Skin of body (tissue), 2 donors: ENCODE results near the gene SLC8A2. TPM values are rescaled to one million over a fixed set of nuclear protein-coding genes. Genes with fewer than 3 reads are reported as not detected.
"Not testable (repeated sequence)": the region's sequence is repeated elsewhere in the genome, so short reads cannot be mapped to it uniquely, and the experiment has no call there.

ENCODE experiments used
- DNase-seq: peaks from one replicate; lab custom pipeline; 2025; lab: John Stamatoyannopoulos, UW
- total RNA-seq: library from RNA; depleted of rRNA; stranded (reverse); fragments of >200 nt; gene quantifications from one replicate; pipeline ENCODE4 v1.2.3, GENCODE V29; 2014

Gene SLC8A2
- total RNA-seq, 1 donor from 2014 or later, result 0.39 TPM

- DNase-seq, result no peak
These were observed 57.8 kb downstream of the SLC8A2 start for GRCh38 chr19:47413941-47414340.

DNA sequence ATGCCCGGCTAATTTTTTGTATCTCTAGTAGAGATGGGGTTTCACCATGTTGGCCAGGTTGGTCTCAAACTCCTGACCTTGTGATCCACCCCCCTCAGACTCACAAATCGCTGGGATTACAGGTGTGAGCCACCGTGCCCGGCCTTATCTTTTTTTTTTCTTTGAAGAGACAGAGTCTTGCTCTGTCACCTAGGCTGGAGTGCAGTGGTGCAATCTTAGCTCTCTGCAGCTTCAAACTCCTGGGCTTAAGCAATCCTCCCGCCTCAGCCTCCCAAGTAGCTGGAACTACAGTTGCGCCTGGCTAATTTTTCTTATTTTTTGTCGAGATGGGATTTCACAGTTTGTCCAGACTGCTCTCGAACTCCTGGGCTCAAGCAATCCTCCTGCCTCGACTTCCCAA, 60.0 kb downstream of the SLC8A2 start:
- DNase-seq, result not testable (repeated sequence)

GRCh38 chr19:47411101-47411500, 60.6 kb downstream of the SLC8A2 start:
- DNase-seq, result no peak

DNA sequence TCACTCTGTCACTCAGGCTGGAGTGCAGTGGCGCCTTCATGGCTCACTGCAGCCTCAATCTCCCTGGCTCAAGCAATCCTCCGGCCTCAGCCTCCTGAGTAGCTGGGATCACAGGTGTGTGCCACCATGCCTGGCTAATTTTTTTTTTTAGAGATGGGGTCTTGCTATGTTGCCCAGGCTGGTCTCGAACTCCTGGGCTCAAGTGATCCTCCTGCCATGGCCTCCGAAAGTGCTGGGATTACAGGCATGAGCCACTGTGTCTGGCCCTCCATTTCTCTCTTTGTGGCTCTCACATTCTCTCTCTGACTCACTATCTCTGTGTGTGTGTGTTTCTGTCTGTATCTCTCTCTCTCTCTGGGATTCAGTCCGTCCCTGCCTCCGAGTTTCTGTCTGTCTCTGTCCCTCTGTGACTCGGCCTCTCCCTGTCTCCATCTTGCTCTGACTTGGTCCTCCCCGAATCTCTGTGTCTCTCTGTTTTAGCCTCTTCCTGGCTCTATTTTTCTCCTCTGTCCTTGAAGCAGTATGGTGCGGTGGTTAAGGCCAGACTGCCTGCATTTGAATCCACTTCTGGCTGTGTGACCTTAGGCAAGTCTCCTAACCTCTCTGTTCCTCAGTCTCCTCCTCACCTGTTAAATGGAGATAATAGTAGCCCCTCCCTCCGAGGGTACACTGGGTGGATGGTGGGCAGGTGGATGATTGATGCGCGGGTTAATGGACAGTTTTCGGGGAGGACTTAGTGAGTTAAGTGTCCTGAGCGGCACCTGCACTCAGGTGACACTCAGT, 63.3 kb downstream of the SLC8A2 start:
- no peak for DNase-seq

GRCh38 chr19:47407417-47407774, 64.3 kb downstream of the SLC8A2 start:
- no peak for DNase-seq

- no peak for DNase-seq
These were observed 64.8 kb downstream of the SLC8A2 start for GRCh38 chr19:47406711-47407416.

DNA sequence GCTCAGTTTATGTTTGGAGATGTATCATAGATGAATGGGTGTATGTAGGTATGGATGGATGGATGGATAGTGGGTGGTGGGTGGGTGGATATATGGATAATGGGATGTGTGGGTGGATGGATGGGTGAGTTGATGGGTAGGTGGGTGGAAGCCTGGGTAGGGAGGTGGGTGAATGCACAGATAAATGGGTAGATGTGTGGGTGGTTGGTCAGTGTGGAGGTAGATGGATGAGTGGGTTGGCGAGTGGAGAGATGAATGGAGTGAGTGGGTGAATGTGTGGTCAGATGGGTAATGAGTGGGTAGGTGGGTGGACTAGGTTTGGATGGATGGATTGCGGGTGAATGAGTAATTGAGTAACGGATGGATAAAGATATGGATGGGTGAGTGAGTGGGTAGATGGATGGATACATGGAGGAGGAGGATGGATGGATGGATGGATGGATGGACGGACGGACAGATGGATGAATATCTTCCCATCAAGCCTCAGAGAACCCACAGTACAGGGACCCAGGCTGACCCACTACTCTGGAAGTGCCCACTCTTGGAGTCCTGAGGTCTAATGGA, 65.8 kb downstream of the SLC8A2 start:
- DNase-seq, result no peak

DNA sequence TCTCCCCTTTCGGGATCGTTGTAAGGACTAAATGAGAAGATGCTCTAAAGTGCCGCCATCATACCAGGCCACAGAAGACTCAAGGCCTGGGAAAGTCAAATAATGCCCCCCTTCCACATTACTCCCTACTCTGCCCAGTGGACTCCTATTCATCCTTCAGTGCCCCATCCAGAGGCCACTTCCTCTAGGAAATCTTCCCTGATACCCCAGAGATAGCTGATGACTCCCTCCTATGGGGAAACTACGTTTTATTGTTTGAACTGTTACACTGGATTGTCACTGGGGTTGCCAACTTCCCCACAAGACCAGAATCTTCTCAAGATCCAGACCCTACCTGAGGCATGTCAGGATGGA, 66.5 kb downstream of the SLC8A2 start:
- DNase-seq, result no peak

DNA sequence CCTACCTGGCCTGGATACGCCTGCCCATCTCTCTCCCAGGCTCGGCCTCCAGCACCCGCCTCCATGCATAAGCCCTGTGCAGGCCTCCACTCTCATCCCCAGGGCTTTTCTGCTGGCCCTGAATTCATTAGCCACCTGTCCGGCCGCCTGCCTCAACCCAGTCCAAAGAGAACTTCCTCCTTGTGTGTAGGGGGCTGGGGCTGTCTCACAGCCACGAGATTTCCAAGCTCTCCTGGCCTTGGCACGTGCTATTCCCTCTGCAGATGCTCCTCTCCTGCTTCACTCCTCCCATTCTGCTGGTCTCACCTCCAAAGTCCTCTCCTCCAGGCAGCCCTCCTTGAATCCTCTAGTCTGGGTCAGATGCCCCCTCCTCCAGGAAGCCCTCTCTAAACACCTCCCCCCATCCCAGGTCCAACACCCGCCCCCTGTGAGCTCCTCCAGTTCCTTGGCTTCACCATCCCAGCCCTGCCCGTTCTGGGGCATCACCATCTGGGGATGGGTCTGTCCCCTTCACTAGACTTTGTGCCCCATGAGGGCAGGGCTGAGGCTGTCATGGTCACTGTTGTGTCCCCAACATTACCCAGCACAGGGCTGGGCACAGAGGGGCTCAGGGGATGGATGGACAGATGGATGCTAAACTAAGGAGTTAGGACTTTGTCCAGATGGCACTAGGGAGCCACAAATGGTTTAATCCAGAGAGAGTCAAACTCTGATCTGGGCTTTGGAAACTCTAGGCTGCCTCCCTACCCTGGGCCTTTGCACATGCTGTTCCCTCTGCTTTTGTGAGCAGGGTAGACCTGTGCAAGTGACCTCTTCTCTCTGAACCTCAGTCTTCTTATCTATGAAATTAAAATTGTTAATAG, 67.1 kb downstream of the SLC8A2 start:
- DNase-seq, result no peak

GRCh38 chr19:47402504-47402903, 69.2 kb downstream of the SLC8A2 start:
- no peak for DNase-seq

DNA sequence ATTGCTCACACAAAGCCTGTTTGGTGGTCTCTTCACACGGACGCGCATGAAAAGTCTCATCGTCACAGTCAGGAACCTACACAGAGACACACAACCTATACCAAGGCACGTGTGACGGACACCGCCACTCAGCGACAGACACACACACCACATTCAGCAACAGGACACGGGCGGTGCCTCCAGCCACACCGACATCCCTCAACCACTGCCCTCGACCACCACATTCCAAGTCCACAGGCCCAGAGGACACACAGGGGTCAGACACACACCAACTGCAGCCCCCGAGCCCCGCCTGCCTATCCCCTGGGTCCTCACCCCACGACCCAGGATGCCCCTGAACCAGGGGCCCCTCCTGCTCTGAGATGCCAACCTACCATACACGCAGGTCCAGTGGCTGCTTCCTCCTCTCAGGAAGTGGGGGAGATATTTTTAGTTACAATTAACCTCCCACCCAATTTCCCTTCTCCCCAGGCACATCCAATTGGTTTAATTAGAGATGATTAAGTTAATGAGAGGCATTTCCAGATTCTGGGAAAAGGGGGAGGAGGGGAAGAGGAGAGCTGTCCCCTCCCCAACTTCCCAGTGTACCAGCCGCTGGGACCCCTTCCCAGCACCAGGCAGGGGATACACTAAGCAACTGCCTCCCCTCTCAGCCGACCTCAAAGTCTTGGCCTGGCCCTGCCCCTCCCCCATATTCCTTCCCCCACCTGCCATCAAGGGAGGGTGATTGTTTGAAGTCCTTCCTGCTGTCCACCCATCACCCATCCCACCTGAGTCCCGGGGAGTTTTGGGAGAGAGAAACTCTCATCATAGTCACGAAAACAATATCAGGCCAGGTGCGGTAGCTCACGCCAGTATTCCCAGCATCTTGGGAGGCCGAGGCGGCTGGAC, 72.7 kb downstream of the SLC8A2 start:
- no peak for DNase-seq

DNA sequence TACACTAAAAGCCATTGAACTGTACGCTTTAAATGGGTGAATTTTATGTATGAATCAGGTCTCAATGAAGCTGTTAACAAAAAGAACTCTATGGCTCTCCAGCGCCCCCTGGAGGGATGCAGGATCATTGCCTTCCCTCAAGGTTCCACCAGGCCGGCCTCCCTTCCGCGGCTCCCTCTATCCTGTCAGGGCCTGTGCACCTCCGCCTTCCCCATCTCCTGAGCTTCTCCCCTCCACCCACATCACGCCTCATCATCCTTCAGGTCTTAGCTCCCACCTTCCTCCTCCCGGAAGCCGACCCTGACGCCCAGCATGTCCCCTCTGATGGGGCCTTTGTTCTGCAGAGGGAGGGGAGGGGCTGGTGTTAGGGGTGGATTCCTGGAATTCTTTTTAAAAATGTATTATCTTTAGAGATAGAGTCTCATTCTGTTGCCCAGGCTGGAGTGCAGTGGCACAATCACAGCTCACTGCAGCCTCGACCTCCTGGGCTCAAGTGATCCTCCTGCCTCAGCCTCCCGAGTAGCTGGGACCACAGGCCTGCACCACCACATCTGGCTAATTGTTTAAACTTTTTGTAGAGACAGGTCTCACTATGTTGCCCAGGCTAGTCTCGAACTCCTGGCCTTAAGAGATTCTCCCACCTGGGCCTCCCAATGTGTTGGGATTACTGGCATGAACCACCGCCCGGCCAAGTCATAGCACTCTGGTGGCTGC, 80.0 kb downstream of the SLC8A2 start:
- no peak for DNase-seq

DNA sequence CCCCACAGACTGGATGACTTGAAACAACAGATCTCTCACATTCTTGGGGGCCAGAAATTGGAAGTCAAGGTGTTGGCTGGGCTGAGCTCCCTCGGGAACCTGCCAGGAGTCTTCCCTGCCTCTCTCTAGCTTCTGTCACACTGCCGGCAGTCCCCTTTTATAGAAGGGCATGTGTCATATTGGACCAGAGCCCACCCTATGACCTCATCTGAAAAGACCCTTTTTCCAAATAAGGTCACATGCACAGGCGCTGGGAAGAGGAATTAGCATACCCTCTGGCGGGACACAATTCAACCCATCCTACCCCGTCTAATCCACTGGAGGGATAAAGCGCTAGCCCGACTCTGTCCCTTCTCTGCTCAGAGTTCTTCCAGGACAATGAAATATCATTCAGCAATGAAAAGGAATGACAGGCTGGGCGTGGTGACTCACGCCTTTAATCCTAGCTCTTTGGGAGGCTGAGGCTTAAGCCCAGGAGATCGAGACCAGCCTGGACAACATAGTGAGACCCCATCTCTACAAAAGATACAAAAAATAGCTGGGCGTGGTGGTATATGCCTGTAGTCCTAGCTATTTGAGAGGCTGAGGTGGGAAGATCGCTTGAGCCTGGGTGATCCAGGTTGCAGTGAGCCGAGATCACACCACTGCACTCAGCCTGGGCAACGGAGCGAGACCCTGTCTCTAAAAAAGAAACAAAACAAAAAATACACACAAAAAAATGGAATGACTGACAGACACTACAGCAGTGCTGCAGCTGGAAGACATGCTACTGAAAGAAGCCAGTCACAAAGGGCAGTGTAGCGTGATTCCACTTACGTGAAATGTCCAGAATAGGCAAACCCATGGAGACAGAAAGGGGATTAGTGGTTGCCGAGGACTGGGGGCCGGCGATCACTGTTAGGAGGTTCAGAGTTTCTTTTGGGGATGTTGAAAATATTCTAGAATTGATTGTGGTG, 80.9 kb downstream of the SLC8A2 start:
- no peak for DNase-seq

DNA sequence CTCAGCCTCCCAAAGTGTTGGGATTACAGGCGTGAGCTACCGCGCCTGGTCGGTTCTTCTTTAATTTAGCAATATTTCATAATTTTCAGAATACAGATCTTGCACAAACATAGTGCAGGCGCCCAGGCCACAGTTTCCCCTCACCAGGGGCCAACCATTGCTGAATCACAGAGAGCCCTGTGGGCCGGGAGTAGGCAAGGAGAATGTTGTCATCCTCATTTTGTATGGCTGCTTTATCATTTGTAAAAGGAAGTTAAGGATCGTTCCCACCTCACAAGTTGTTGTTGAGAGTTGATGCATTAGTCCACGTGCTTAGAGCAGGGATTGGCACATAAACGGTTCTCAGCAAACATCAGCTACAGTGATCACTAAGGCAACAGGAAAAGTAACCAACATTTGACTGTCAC, 82.5 kb downstream of the SLC8A2 start:
- DNase-seq, result no peak

GRCh38 chr19:47388721-47389120, 83.0 kb downstream of the SLC8A2 start:
- not testable (repeated sequence) for DNase-seq

DNA sequence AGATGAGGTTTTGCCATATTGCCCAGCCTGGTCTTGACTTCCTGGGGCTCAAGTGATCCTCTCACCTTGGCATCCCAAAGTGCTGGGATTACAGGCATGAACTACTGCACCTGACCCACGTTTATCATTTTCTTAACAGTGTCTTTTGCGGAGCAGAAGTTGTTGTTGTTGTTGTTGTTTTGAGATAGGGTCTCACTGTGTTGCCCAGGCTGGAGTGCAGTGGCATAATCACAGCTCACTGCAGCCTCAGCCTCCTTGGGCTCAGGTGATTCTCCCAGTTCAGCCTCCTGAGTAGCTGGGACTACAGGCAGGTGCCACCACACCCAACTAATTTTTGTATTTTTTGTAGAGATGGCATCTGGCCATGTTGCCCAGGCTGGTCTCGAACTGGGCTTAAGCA, 84.1 kb downstream of the SLC8A2 start:
- not testable (repeated sequence) for DNase-seq

DNA sequence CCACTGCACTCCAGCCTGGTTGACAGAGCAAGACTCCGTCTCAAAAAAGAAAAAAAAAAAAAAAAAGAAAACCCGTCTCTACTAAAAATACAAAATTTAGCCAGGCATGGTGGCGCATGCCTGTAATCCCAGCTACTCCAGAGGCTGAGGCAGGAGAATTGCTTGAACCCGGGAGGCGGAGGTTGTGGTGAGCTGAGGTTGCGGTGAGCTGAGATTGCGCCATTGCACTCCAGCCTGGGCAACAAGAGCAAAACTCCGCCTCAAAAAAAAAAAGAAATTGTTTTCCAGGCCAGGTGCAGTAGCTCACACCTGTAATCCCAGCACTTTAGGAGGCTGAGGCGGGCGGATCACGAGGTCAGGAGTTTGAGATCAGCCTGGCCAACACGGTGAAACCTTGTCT, 85.1 kb downstream of the SLC8A2 start:
- DNase-seq, result not testable (repeated sequence)

- DNase-seq, result not testable (repeated sequence)
These were observed 87.2 kb downstream of the SLC8A2 start for GRCh38 chr19:47384533-47384932.

GRCh38 chr19:47383890-47384289, 87.8 kb downstream of the SLC8A2 start:
- DNase-seq, result not testable (repeated sequence)
